ENCODE measurements around the gene SPINT2.

Gene SPINT2

DNA sequence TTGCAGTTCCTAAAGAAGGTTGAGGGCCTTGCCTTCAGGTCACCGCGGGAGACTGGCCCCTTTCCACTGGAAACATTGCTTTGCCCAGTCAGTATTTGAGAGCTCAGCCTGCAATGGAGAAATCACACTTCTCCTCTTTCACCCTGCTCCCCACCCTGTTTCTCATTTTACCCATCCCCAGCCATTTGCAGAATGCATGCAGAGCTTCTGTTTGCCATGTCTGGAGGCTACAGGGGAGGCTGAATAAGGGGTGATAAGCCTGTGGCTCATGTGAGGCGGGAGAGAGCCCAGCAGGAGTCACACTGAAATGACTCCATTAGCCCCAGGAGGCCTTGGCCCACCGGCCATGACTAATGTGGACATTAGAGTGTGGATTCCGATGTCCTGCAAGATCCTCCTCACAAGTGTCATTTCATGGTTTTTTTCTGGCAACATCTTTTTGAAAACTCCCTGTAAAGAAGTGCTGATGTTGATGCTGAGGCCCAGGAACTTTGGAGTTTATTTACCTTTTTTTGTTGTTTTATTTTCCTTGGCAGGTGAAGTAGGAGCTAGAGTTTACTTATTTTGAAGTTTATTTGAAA, 6.3 kb downstream of the SPINT2 start:
- DNase-seq, result no peak

DNA sequence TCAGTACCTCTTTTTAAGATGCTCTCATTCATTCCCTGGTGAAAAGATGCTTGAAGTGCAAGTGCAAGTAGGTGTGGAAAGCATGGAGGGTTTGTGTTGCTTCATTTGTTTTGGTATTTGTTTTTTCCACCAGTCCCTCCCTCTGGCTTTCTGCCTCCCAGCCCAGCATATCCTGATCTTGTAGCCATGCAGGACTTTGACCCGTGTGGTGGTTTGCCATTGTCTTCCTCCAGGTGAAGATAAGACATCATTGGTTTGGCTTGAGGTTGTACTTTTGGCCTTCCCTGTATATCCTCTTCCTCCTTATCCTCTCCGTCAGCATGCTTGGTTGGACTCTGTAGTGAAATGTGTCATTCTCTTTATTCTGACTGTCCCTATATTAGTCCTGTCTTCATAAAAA, 9.1 kb downstream of the SPINT2 start:
- DNase-seq, result no peak

DNA sequence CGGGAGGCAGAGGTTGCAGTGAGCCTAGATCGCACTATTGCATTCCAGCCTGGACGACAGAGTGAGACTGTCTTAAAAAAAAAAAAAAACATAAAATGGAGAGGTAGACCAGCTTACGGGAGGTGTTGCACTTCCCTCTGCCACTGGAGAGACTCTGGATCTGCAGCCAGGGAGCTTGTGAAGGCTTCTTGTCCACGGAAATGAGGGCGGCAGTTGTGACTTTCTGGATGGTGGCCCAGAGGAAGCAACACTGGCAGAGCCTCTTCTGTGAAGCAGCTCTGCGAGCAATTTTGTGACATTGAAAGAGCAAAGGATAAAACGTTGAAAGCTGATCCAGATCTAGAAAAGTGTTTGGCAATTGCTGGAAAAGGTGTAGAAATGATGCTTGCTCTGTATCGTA, 10.4 kb downstream of the SPINT2 start:
- DNase-seq, result no peak

DNA sequence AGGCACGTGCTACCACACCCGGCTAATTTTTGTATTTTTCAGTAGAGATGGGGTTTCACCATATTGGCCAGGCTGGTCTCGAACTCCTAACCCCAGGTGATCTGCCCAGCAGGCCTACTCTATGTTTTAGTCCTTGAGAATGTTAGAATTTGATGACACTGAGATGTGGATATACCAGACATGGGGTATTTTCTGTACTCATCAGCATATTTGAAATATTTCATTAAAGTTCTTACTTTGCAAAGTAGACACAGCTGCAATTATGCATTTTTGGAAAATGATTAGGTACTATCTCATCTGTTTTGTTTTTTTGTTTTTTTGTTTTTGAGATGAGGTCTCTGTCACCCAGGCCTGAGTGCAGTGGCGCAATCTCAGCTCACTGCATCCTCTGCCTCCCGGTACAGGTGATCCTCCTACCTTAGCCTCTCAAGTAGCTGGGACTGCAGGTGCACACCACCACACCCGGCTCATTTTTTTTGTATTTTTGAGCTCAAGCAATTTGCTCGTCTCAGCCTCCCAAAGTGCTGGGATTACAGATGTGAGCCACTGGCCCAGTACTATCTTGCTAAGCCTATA, 12.7 kb downstream of the SPINT2 start:
- no peak for DNase-seq

DNA sequence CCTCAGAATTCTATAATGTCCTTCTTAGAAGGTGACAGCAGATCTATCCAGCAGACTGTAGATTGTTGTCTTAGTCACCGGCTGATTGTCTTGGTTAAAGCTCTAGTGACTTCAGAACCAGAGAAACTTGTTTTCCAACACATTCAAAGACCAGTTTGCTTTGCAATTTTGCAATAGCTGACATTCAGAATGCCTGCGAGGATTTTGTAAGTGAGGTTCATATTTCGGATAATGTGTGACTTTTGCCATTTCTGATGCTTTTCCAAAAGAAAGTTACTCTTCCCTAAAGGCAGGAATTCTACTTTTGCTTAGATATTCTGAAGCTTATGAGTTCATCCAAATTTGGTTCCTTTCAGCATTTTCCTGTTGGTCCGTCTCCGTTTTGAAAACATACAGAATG, 13.2 kb downstream of the SPINT2 start:
- DNase-seq, result no peak

DNA sequence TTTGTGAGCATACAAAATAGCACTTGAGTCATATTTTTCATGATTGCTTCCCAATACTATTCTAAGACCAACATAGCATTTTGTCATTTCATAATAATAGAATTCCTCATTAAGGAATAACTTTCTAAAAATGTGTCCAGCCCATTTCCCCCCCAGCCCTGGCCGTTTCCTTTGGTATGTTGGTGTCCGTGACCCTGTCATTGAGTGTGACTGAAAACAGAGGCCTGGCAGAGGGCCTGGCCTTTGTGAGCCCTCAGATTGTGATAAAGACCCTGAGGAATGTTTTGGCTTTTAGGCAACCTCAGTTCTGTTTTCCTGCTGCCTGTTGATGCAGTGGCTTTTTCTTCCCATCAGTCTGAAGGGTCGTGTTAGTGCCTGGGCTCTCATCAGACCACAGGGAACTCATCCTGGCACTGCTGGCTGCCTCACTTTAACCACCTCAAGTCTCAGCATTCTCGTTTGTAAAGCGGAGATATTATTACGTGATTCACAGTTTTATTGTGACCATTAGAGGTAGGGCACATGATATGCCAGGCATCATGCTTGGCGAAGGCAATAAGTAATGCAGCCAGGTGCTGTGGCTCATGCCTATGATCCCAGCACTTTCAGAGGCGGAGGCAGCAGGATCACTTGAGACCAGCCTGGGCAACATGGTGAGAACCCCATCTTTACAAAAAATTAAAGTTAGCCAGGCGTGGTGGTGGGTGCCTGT, 13.8 kb downstream of the SPINT2 start:
- DNase-seq, result no peak

DNA sequence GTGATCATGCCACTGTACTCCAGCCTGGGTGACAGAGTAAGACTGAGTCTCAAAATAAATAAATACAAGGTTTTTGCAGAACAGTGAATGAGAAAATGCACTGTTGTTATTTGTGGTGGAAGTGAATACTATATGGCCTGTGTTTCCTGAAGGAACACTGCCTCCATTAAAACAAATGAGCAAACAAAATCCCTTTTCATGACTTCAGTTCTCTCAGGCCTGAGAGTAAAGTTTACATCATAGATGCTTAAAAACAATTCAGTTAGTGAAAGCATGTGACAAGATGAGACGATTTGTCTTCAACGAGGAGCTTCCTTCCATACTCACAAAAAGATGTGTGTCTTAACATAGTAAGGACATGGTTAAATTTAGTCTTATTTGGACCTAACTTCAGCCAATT, 14.4 kb downstream of the SPINT2 start:
- DNase-seq, result no peak

DNA sequence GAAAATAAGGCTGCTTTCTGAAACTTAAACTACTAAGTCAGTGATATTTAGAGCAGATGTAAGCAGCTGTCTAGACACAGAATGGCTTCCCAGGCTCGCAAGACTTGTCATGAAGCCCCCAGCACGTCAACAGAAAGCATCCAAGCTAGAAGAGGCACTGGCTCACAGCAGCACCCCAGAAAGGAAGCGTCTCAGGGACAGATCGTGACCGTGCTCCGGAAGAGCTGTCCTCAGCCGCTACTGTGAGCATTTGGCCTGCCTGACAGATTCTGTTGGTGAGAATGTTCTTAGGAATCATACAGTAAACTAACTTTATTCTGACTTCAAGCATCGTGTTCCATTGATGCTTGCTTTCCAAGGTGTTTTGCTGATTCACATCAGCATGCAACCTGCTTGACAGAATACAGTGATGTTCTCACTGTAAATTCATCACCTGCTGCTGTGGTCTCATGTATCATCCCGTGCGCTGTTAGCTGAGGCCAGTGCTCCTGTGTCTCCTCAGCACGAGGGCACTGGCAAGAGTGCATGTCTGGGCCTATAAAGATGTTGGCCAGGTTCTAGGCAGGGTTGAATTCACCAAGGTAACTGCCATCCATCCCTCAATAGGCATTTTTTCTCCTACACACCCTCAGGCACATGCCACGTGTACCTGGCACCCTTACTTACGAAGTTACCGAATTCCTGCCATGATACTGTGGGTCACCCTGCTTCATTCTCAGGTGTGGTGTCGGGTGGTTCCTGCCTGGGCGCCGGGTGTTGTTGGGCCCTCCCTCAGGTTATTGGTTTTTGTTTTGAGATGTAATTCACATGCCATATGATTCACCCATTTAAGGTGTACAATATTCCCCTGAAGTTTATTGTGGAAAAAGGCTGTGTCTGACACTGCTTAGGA, 15.9 kb downstream of the SPINT2 start:
- no peak for DNase-seq

DNA sequence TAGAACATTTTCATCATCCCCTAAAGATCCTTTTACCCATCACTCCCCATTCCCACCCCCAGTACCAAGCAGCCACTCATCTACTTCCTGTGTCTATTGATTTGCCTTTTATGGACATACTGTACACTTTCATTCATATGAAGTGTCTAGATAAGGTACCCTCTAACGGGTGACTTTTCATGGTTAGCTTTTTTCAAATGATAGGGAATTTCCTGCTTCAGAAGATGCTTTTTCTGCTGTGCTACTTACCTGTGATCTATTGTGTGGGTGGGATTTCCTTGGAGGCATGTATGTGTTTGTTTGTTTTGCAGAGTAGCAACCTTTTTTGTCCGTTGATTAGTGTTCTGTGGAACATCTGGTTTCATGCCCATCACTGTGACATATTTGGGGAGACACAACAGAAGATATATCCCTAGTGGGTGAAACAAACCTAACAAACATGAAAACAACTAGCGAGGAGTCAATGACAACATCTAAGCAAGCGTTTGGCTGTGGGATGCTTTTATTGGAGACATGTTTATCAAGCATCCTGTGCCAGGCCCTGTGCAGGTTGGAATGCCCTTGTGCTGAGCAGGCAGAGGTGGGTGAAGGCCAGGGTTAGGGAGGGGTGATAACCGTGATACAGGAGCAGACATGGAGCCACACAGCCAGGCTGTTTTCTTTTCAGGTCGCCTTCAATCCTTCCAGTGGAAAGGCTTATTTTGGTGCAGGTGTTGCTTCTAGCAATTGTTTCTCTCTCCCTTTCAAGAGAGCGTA, 17.6 kb downstream of the SPINT2 start:
- DNase-seq, result no peak

DNA sequence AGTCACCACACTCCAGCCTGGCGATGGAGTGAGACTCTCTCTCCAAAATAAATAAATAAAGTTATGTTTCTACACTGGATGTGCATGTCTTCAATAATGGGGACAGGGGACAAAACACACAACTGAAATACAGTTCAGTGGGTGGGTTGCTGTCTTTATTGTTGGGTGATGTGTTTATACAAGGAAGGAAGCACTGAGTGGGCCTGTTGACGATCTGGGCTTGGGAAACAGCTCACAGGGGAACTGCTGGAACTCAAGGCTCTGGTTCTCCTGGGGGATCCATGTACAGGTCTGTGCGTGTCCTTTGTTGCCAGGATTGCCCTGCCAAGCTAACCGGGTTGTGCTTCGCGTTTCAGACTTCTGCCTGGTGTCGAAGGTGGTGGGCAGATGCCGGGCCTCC, 18.9 kb downstream of the SPINT2 start:
- DNase-seq, result no peak

DNA sequence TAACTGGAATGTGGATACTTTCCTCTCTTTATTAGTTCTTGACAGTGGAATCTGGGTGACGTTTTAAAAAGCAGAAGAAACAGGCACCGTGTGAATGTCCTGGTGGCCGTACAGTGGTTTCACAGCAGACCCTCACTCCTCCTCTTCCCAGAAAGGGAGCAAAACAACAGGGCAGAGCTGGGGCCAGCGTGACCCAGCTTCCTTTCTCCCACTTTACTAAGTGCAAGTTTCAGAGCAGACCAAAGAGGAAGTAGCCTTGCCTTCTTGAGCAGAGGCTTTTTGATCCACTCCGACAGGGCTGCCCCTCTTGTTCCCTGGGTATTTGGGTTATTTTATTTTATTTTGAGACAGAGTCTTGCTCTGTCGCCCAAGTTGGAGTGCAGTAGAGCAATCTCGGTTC, 20.0 kb downstream of the SPINT2 start:
- DNase-seq, result no peak

DNA sequence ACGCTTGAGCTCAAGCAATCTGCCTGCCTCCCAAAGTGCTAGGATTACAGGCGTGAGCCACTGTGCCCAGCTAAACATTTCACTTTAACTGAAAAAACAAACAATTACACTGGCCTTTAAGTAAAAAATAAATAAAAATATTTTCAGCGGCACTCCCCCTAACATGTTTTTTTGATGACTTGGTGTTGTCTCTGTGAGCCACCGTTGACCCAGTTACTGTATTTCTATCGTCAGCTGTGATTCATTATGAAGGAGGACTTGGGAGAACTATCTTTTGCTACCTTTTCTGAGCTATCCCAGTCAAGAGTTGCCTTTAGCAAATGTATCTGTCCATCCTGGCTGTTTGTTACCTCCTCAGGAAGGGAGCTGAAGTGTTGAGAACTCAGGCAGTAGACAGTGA, 21.2 kb downstream of the SPINT2 start:
- no peak for DNase-seq

DNA sequence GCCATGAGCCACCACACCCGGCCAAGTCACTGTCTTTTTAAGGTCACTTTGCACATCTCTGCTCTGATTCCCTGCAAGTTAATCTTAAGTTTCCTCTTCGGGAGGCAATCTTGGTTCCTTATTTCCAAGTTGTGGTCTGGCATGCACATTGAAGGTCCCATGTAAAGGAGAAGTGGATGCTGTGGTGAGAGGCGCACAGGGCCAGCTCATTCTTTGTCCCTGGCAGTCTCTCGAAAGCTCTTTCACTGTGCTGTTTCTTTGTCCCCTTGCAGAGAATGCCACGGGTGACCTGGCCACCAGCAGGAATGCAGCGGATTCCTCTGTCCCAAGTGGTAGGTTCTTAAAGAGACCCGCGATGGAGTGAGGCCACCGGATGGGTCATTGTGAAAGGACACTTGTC, 23.2 kb downstream of the SPINT2 start:
- no peak for DNase-seq

DNA sequence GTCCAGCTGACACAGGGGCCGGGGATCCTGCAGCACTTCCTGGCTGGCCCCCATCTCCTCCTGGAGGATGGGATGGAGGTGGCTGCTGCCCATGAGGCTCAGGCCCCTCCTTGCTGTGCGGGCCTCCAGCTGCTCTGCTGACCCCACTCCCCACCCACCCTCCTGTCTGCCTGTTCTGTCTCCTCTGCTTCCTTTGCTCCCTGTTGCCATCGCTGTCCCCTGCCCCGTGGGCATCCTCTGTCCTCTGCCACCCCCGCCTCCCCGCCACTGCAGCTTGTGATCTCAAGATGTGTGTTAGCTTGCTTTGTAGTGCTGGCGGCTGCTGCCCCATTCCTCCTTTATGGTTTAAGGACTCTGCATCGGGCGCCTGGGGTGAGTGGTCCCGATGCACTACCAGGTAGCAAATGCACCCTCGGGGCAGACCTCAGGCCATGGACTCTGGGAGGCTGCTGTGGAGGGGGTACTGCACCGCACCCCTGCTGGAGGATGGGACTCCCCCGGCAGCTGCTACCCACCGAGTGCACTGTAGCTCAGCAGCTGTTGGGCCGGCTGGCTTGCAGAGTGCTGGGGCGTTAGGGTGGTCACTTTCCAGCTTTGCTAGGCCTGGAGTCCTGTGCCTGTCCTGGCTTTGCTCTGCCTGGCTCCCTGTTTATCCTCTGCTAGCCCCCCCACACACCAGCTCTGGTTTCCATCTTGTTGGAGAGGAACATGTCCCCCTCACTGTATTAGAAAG, 23.9 kb downstream of the SPINT2 start:
- DNase-seq, result no peak

DNA sequence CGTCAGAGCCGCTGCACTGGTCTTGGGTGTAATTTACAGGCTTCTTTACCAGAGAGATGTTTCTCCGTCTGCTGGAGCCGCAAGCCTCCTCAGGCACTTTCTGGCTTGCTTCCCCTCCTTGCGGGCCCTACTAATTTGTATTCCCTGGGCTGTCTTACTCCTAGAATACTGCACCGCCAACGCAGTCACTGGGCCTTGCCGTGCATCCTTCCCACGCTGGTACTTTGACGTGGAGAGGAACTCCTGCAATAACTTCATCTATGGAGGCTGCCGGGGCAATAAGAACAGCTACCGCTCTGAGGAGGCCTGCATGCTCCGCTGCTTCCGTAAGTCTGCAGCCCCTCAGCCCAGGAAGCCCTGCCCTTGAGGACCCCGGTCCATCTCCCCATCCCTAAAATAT, 25.6 kb downstream of the SPINT2 start:
- no peak for DNase-seq

DNA sequence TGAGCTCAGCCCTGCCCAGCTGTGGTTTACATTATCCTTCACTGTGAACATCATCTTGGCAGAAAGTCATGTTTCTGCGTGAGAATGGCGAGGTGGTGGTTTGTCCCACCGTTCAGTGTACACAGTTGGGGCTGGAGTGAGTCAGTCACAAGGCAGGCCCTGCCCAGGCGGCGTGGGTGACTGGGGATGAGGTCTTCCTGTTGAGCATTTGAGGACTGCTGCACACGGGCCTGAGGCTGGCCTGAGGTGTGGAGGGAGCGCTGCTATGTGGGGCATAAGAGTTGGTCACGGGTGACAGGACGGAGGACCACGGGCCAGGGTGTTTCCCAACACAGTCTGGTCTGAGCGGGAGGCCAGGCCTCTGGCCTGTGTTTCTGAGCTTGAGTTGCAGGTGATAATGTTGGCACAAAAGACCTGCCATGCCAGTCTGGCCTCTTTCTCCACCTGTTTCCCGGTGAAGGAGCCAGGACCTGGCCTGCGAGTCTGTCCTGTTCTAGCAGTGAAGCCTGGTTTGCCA, 26.3 kb downstream of the SPINT2 start:
- DNase-seq, result no peak

DNA sequence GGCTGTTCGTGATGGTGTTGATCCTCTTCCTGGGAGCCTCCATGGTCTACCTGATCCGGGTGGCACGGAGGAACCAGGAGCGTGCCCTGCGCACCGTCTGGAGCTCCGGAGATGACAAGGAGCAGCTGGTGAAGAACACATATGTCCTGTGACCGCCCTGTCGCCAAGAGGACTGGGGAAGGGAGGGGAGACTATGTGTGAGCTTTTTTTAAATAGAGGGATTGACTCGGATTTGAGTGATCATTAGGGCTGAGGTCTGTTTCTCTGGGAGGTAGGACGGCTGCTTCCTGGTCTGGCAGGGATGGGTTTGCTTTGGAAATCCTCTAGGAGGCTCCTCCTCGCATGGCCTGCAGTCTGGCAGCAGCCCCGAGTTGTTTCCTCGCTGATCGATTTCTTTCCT, 27.5 kb downstream of the SPINT2 start:
- DNase-seq, result no peak

DNA sequence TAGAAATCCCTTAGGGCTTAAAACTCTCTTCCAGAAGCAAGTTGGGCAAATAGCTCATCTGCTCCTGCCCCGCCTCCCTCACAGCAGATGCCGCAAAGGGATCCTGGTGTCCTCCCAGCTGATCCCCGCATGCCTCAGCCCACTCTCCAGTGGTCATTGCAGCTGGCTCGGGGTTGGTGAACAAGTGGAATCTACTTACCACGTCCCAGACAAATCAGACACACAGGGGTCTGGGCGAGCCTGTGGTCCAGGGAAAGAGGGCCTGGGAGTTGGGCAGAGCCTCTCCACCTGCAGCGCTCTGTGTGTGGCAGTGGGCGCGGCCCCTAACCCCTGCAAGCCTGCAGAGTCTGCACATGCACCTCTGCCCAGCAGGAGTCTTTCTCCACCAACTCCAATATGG, 28.9 kb downstream of the SPINT2 start:
- no peak for DNase-seq

DNA sequence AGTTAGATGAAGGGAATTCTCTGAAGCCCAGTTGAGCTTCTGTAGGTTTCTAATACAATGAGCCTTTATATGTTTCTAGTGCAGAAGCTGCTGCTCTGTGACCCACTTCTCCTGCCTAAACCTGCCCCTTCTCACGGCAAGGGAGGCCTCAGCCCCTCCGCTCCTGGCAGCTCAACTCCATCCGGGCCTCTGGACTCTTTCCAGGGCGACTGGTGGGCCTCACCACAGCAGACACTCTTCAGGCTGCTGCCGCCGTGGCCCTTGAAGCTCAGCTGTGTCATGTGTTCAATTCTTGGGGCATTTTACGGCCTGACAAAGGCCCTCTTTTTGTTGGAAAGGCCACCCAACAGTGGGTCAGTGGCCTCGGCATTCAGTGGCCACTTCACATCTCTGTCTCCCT, 29.7 kb downstream of the SPINT2 start:
- DNase-seq, result no peak

DNA sequence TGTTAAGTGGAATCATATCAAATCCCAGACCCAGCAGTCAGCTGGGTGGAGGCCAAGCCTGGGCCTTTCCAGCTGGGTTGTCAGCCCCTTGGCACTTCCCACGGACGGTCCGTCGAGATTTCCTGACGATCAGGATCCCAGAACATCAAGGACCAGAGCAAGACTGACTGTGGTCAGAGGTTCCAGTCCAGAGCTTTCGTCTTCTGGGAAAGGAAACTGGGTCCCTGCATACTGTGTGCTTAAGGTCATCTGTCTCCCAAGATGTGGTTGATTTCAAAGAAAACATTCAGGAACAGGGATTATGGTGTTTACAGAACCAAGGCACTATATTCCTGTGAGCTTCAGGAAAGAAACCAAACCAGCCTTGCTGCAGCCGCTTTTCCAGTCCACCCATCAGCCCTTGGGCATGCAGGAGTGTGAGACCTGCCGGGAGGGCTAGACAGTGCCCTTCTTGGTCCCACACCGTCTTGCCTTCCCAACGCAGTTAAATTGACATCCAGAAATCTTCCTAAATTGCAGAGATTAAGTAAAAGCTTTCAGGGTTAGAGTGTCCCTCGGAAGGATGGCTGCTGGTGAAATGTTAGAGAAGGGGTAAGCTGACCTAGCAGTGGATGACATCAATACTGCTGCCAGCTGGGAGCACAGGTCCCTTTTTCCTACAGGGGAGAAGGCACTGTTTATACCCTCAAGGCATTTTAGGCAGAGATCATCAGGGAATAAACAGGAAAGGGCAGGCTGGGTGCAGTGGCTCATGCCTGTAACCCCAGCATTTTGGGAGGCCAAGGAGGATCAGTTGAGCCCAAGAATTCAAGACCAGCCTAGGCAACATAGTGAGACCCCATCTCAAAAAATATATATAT, 34.7 kb downstream of the SPINT2 start:
- DNase-seq, result no peak

All from stimulated activated naive CD4-positive, alpha-beta T cell treated with Interleukin-2 at 50 U/mL for 16 hours (primary cell).